Measurements from ENCODE around the gene CEP89. TPM values are rescaled to one million over a fixed set of nuclear protein-coding genes. Genes with fewer than 3 reads are reported as not detected.

CEP89 gene
- total and polyA plus RNA-seq, 2 donors (not counting 1 experiment from before 2014, with no cell fraction given) = 6.3 to 13.8 TPM

GRCh38 chr19:32878988-32879387 is 92.8 kb downstream of the CEP89 start:
- no peak for DNase-seq (ENCODE audit: low read depth in 2 of 2)
- no peak overlapping the region for H3K27ac ChIP-seq (ENCODE audit: insufficient read depth, low read length)
- H2AFZ ChIP-seq (ENCODE audit: low read length) = no peak overlapping the region
- no peaks in the 10 kb centered on the region for H4K20me1 ChIP-seq (ENCODE audit: control insufficient read depth, extremely low read depth, insufficient read depth, low read length)
- H3K4me3 ChIP-seq (replicated peaks in 1 of 4; ENCODE audit: control extremely low read depth in 1 of 4, insufficient read depth in 1 of 4, low read depth in 3 of 4, low read length in 4 of 4) = no peak overlapping the region
- no peaks in the 10 kb centered on the region for H3K36me3 ChIP-seq (ENCODE audit: control insufficient read depth, insufficient read depth, low read length)
- no peaks in the 10 kb centered on the region for H3K4me1 ChIP-seq (ENCODE audit: control insufficient read depth, extremely low read depth, insufficient read depth, low read length)
- TF ChIP-seq CTCF (conservative IDR thresholded peaks at IDR 0.05 in 1 of 2, IDR thresholded peaks at IDR 0.05 in 1 of 2; ENCODE audit: low read depth in 1 of 2, low read length in 2 of 2) (no peak), EZH2 (IDR thresholded peaks at IDR 0.05; ENCODE audit: low read length, missing control alignments) (no peak)
- H3K79me2 ChIP-seq (ENCODE audit: control insufficient read depth, insufficient read depth, low read length) = no peaks in the 10 kb centered on the region
- H3K27me3 ChIP-seq (ENCODE audit: control insufficient read depth, insufficient read depth, low read length) = no peaks in the 10 kb centered on the region
- no peak overlapping the region for H3K4me2 ChIP-seq (ENCODE audit: extremely low read depth, insufficient read depth, low read length)
- no peaks in the 10 kb centered on the region for H3K9me3 ChIP-seq (ENCODE audit: control insufficient read depth, insufficient read depth, low read depth, low read length)
- no peak overlapping the region for H3K9ac ChIP-seq (ENCODE audit: insufficient read depth, low read length)

GRCh38 chr19:32877977-32878745 is 93.6 kb downstream of the CEP89 start:
- no peak overlapping the region for H3K27ac ChIP-seq (ENCODE audit: insufficient read depth, low read length)
- no peak for DNase-seq (ENCODE audit: low read depth in 2 of 2)
- H3K4me2 ChIP-seq (ENCODE audit: extremely low read depth, insufficient read depth, low read length) = no peak overlapping the region
- TF ChIP-seq CTCF (conservative IDR thresholded peaks at IDR 0.05 in 1 of 2, IDR thresholded peaks at IDR 0.05 in 1 of 2; ENCODE audit: low read depth in 1 of 2, low read length in 2 of 2) (no peak), EZH2 (IDR thresholded peaks at IDR 0.05; ENCODE audit: low read length, missing control alignments) (no peak)
- no peaks in the 10 kb centered on the region for H3K79me2 ChIP-seq (ENCODE audit: control insufficient read depth, insufficient read depth, low read length)
- no peaks in the 10 kb centered on the region for H3K4me1 ChIP-seq (ENCODE audit: control insufficient read depth, extremely low read depth, insufficient read depth, low read length)
- no peaks in the 10 kb centered on the region for H4K20me1 ChIP-seq (ENCODE audit: control insufficient read depth, extremely low read depth, insufficient read depth, low read length)
- no peaks in the 10 kb centered on the region for H3K9me3 ChIP-seq (ENCODE audit: control insufficient read depth, insufficient read depth, low read depth, low read length)
- no peak overlapping the region for H3K4me3 ChIP-seq (replicated peaks in 1 of 4; ENCODE audit: control extremely low read depth in 1 of 4, insufficient read depth in 1 of 4, low read depth in 3 of 4, low read length in 4 of 4)
- no peak overlapping the region for H2AFZ ChIP-seq (ENCODE audit: low read length)
- no peaks in the 10 kb centered on the region for H3K36me3 ChIP-seq (ENCODE audit: control insufficient read depth, insufficient read depth, low read length)
- no peaks in the 10 kb centered on the region for H3K27me3 ChIP-seq (ENCODE audit: control insufficient read depth, insufficient read depth, low read length)
- no peak overlapping the region for H3K9ac ChIP-seq (ENCODE audit: insufficient read depth, low read length)

GRCh38 chr19:32877323-32877912 is 94.3 kb downstream of the CEP89 start:
- no peak overlapping the region for H2AFZ ChIP-seq (ENCODE audit: low read length)
- H3K27ac ChIP-seq (ENCODE audit: insufficient read depth, low read length) = no peak overlapping the region
- no peak overlapping the region for H3K9ac ChIP-seq (ENCODE audit: insufficient read depth, low read length)
- DNase-seq (ENCODE audit: low read depth in 2 of 2) = no peak
- H3K4me2 ChIP-seq (ENCODE audit: extremely low read depth, insufficient read depth, low read length) = no peak overlapping the region
- H4K20me1 ChIP-seq (ENCODE audit: control insufficient read depth, extremely low read depth, insufficient read depth, low read length) = no peaks in the 10 kb centered on the region
- no peak overlapping the region for H3K4me3 ChIP-seq (replicated peaks in 1 of 4; ENCODE audit: control extremely low read depth in 1 of 4, insufficient read depth in 1 of 4, low read depth in 3 of 4, low read length in 4 of 4)
- H3K9me3 ChIP-seq (ENCODE audit: control insufficient read depth, insufficient read depth, low read depth, low read length) = no peaks in the 10 kb centered on the region
- H3K79me2 ChIP-seq (ENCODE audit: control insufficient read depth, insufficient read depth, low read length) = no peaks in the 10 kb centered on the region
- no peak for TF ChIP-seq CTCF (conservative IDR thresholded peaks at IDR 0.05 in 1 of 2, IDR thresholded peaks at IDR 0.05 in 1 of 2; ENCODE audit: low read depth in 1 of 2, low read length in 2 of 2)
- TF ChIP-seq EZH2 (IDR thresholded peaks at IDR 0.05; ENCODE audit: low read length, missing control alignments) = no peak
- no peaks in the 10 kb centered on the region for H3K27me3 ChIP-seq (ENCODE audit: control insufficient read depth, insufficient read depth, low read length)
- H3K4me1 ChIP-seq (ENCODE audit: control insufficient read depth, extremely low read depth, insufficient read depth, low read length) = no peaks in the 10 kb centered on the region
- H3K36me3 ChIP-seq (ENCODE audit: control insufficient read depth, insufficient read depth, low read length) = no peaks in the 10 kb centered on the region
